A673 (cell line): ENCODE data around the gene ZNF460.

Experiments used
- CTCF ChIP-seq: fragments of 300-800, 200-600 bp; sonication (generic); conservative IDR thresholded peaks from 2 replicates; pipeline ENCODE4 v1.5.1; 2017; ENCODE audit warnings: low read depth, mild to moderate bottlenecking, antibody characterized with exemption, low read length, moderate library complexity, mixed read lengths
- EZH2 ChIP-seq: fragments of 200-600 bp; sonication (generic); IDR thresholded peaks from 2 replicates; pipeline ENCODE4 v1.6.1; 2017; ENCODE audit warnings: borderline replicate concordance, low read depth, mild to moderate bottlenecking, mixed read lengths, antibody characterized with exemption, low read length; ENCODE audit not compliant: poor library complexity, severe bottlenecking

- TF ChIP-seq CTCF (no peak), EZH2 (no peak)
Measured at GRCh38 chr19:57267291-57267690, 13.0 kb upstream of the ZNF460 start.
